ENCODE results near the gene RPL37A.

- no peak for TF ChIP-seq GATA3 (IDR thresholded peaks at IDR 0.05; ENCODE audit: low read depth, low read length)
- TF ChIP-seq GATA2 (IDR thresholded peaks at IDR 0.05; ENCODE audit: low read depth, low read length), result no peak
Observed at GRCh38 chr2:216486708-216487107, 11.9 kb upstream of the RPL37A start.

Measured in SH-SY5Y (cell line).